Diencephalon (tissue), 1 donor: ENCODE measurements around the gene HOGA1. TPM values are rescaled to one million over a fixed set of nuclear protein-coding genes. Genes with fewer than 3 reads are reported as not detected.

Experiments
- total RNA-seq: library from RNA; depleted of rRNA; stranded (reverse); fragments of >200 nt; gene quantifications from one replicate; pipeline ENCODE4 v1.2.3, GENCODE V29; 2014

The HOGA1 gene
- total RNA-seq: 2.5 TPM

GRCh38 chr10:97584060-97584797 lies at the start of gene HOGA1:
Gene HOGA1 (plus strand): TSS chr10:97584389. CDS start chr10:97584704, 315 bp downstream.

GRCh38 chr10:97572214-97572989 lies 11.8 kb upstream of the HOGA1 start, which contains the start of gene ANKRD2:
Gene ANKRD2 (plus strand): TSS chr10:97572779. CDS start chr10:97572789, 10 bp downstream.

GRCh38 chr10:97589479-97589878 lies 5.3 kb downstream of the HOGA1 start, which contains the start of gene C10orf62:
Gene C10orf62 (plus strand): TSS chr10:97589721. CDS start chr10:97589898, 177 bp downstream.

DNA sequence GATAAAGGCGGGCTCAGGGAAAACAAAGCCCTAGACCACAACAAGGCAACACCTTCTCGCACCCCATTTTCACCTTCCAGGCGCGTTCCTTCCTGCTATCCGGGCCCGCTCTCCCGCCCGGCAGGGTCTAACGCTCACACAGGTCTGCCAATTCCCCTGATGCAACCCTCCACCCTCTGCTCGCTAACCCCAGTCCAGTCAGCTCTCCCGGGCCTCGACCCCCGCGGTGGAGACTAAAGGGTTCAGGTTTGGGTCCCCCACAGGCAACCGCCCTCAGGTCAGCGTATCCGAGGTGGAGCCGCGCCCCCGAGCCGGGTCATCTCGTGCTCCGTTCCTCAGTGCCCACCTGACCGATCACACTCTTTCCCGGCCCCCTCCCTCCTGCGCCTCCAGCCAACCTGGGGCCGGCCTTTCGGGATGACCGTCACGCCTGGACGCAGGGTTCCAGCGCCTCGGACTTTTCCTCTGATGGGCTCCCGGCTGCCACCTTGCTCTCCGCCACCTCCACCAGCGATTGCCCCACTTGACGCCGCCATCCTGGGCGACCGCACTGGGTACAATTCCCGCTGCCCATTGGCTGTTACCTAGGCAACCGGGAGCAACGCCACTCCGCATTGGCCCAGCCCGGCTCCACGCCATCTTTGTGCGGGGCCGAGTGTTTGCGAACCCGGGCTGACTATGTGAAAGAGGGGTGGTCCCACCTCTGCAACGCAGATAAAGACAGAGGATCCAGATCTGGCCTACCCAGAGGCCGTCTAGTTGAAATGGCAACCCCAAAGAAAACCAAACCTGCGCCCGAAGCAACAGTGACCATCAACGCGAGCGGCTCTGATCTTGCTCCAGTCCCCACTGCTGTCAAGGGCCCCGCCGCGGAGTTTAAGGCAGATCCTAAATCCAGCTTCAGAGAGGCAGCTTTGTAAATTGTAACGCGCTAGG lies 49.0 kb downstream of the HOGA1 start, which contains the start of gene MORN4:
Gene MORN4 (minus strand): TSS at position 552 of the 936 bp plus-strand sequence. CDS start 13,847 bp downstream, outside the sequence.

DNA sequence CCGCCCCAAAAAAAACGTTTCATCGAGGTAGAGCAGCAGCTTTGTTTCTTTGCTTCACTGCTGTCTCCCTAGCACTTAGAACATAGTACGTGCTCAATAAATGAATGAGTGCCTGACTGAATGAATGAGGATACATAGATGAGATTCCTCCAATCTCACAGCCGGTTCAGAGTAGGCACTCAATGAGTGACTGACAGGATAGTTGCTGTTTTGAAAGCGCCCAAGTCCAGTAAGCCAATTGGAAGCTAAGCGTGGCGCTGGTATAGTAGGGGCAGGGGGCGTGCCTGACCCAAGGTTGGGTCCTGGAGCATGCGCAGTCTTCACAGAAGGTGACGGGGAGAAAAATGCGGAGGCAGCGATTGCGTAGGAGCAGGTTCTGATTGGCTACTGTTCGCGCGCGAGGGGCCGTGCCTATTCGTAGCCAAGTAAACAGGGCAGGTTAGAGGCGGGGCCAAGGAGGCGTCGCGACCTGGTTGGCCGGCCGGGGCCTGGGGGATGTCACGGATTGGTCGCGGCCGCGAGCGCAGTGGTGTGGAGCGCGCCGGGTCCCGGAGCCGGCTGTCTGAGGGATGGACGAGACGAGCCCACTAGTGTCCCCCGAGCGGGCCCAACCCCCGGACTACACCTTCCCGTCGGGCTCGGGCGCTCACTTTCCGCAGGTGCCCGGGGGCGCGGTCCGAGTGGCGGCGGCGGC lies 56.1 kb downstream of the HOGA1 start, which contains the start of gene PI4K2A:
Gene PI4K2A (plus strand): TSS at position 498 of the 694 bp plus-strand sequence. CDS start 72 bp downstream, at position 570.

Other genes with a start within 250 kb of the HOGA1 start
- 12.7 TPM for gene FRAT2, start 249.7 kb upstream of the HOGA1 start, total RNA-seq
- 12.7 TPM for gene RRP12, start 183.0 kb upstream of the HOGA1 start, total RNA-seq
- gene PGAM1, start 158.2 kb upstream of the HOGA1 start, total RNA-seq: 226 TPM
- gene EXOSC1, start 138.4 kb upstream of the HOGA1 start, total RNA-seq: 43.4 TPM
- gene ZDHHC16, start 138.2 kb upstream of the HOGA1 start, total RNA-seq: 29.5 TPM
- gene MMS19, start 86.0 kb upstream of the HOGA1 start, total RNA-seq: 59.7 TPM
- gene UBTD1, start 85.5 kb upstream of the HOGA1 start, total RNA-seq: 6.0 TPM
- gene ANKRD2, start 11.6 kb upstream of the HOGA1 start, total RNA-seq: 0.46 TPM
- 0.23 TPM for gene C10orf62, start 5.3 kb downstream of the HOGA1 start, total RNA-seq
- 45.2 TPM for gene MORN4, start 49.1 kb downstream of the HOGA1 start, total RNA-seq
- 15.7 TPM for gene PI4K2A, start 56.3 kb downstream of the HOGA1 start, total RNA-seq
- gene AVPI1, start 102.9 kb downstream of the HOGA1 start, total RNA-seq: 4.2 TPM
- 4.4 TPM for gene MARVELD1, start 129.3 kb downstream of the HOGA1 start, total RNA-seq
- gene ZFYVE27, start 152.7 kb downstream of the HOGA1 start, total RNA-seq: 38.3 TPM
- gene SFRP5, start 187.6 kb downstream of the HOGA1 start, total RNA-seq: 3.2 TPM